Endothelial cell (in vitro differentiated cells): ENCODE results near the gene HBZ. TPM values are rescaled to one million over a fixed set of nuclear protein-coding genes. Genes with fewer than 3 reads are reported as not detected.

Experiments used
- DNase-seq: peaks from one replicate; pipeline ENCODE4 v3.0.0; 2021; ENCODE audit warnings: low spot score
- H3K27ac Mint-ChIP-seq: one replicate; pipeline ENCODE4 v1.8.0; 2021; ENCODE audit warnings: mixed read lengths, inconsistent platforms; ENCODE audit not compliant: unreplicated experiment
- H3K27me3 Mint-ChIP-seq: one replicate; pipeline ENCODE4 v1.8.0; 2021; ENCODE audit warnings: mild to moderate bottlenecking, moderate library complexity, mixed read lengths, inconsistent platforms; ENCODE audit not compliant: unreplicated experiment
- H3K36me3 Mint-ChIP-seq: one replicate; pipeline ENCODE4 v1.8.0; 2021; ENCODE audit warnings: mild to moderate bottlenecking, low read depth, mixed read lengths, inconsistent platforms; ENCODE audit not compliant: unreplicated experiment
- H3K4me1 Mint-ChIP-seq: one replicate; pipeline ENCODE4 v1.8.0; 2021; ENCODE audit warnings: mild to moderate bottlenecking, mixed read lengths, inconsistent platforms; ENCODE audit not compliant: unreplicated experiment
- H3K4me3 Mint-ChIP-seq: one replicate; pipeline ENCODE4 v1.8.0; 2021; ENCODE audit warnings: mild to moderate bottlenecking, mixed read lengths, inconsistent platforms; ENCODE audit not compliant: unreplicated experiment
- H3K9me3 Mint-ChIP-seq: one replicate; pipeline ENCODE4 v1.8.0; 2021; ENCODE audit warnings: mixed read lengths, inconsistent platforms; ENCODE audit not compliant: unreplicated experiment
- CTCF ChIP-seq: fragments of 200-600 bp; sonication (generic); IDR thresholded peaks from one replicate; pipeline ENCODE4 v1.5.0; 2021; ENCODE audit warnings: antibody characterized with exemption; ENCODE audit not compliant: unreplicated experiment
- total RNA-seq: library from RNA; stranded (reverse); fragmentation: NEBNext Ultra II Directional; extraction: Animal tissue kit (Norgen Biotek cat#: 25700); gene quantifications from one replicate; pipeline ENCODE4 v1.2.1, GENCODE V29; 2021; ENCODE audit not compliant: unreplicated experiment

Gene HBZ
- total RNA-seq, 1 donor from 2014 or later = not detected

- peak overlapping the region; percentile 67 for H3K27ac Mint-ChIP-seq
- H3K9me3 Mint-ChIP-seq = no peaks in the 10 kb centered on the region
- peaks cover 3% of the 10 kb centered on the region for H3K27me3 Mint-ChIP-seq
- H3K4me1 Mint-ChIP-seq = peaks cover 4% of the 10 kb centered on the region
- TF ChIP-seq CTCF = no peak
- peak; percentile 57 for DNase-seq
- H3K4me3 Mint-ChIP-seq = peak overlapping the region; percentile 90
- no peaks in the 10 kb centered on the region for H3K36me3 Mint-ChIP-seq
Measured at GRCh38 chr16:138049-138417, 14.4 kb upstream of the HBZ start.

- no peaks in the 10 kb centered on the region for H3K9me3 Mint-ChIP-seq
- no peak for TF ChIP-seq CTCF
- no peaks in the 10 kb centered on the region for H3K36me3 Mint-ChIP-seq
- DNase-seq = no peak
- H3K4me1 Mint-ChIP-seq = peaks cover 2% of the 10 kb centered on the region
- no peak overlapping the region for H3K27ac Mint-ChIP-seq
- H3K27me3 Mint-ChIP-seq = peaks cover 5% of the 10 kb centered on the region
- no peak overlapping the region for H3K4me3 Mint-ChIP-seq
Measured at GRCh38 chr16:140175-140857, 12.1 kb upstream of the HBZ start.

- Mint-ChIP-seq H3K27ac (no peak overlapping the region), H3K27me3 (peaks cover 7% of the 10 kb centered on the region), H3K36me3 (no peaks in the 10 kb centered on the region), H3K9me3 (no peaks in the 10 kb centered on the region), H3K4me3 (no peak overlapping the region), H3K4me1 (no peaks in the 10 kb centered on the region)
- no peak for TF ChIP-seq CTCF
- no peak for DNase-seq
Measured at GRCh38 chr16:142405-142967, 10.0 kb upstream of the HBZ start.

GRCh38 chr16:143047-143446 is 9.4 kb upstream of the HBZ start:
- no peak for DNase-seq
- H3K4me3 Mint-ChIP-seq = no peak overlapping the region
- H3K36me3 Mint-ChIP-seq = no peaks in the 10 kb centered on the region
- H3K4me1 Mint-ChIP-seq = no peaks in the 10 kb centered on the region
- no peaks in the 10 kb centered on the region for H3K9me3 Mint-ChIP-seq
- peaks cover 7% of the 10 kb centered on the region for H3K27me3 Mint-ChIP-seq
- TF ChIP-seq CTCF = no peak
- no peak overlapping the region for H3K27ac Mint-ChIP-seq

GRCh38 chr16:143456-143855 is 9.0 kb upstream of the HBZ start:
- H3K36me3 Mint-ChIP-seq = no peaks in the 10 kb centered on the region
- TF ChIP-seq CTCF = no peak
- no peak for DNase-seq
- no peaks in the 10 kb centered on the region for H3K9me3 Mint-ChIP-seq
- H3K27ac Mint-ChIP-seq = no peak overlapping the region
- H3K4me1 Mint-ChIP-seq = no peaks in the 10 kb centered on the region
- H3K27me3 Mint-ChIP-seq = peaks cover 7% of the 10 kb centered on the region
- H3K4me3 Mint-ChIP-seq = no peak overlapping the region
